NCI-H2107 (cell line): Measurements from ENCODE around the gene PLEKHO1.
"Not testable (repeated sequence)": the region's sequence is repeated elsewhere in the genome, so short reads cannot be mapped to it uniquely, and the experiment has no call there.

ENCODE experiments used
- DNase-seq: peaks from one replicate; lab custom pipeline; 2025; lab: John Stamatoyannopoulos, UW

PLEKHO1 gene

DNA sequence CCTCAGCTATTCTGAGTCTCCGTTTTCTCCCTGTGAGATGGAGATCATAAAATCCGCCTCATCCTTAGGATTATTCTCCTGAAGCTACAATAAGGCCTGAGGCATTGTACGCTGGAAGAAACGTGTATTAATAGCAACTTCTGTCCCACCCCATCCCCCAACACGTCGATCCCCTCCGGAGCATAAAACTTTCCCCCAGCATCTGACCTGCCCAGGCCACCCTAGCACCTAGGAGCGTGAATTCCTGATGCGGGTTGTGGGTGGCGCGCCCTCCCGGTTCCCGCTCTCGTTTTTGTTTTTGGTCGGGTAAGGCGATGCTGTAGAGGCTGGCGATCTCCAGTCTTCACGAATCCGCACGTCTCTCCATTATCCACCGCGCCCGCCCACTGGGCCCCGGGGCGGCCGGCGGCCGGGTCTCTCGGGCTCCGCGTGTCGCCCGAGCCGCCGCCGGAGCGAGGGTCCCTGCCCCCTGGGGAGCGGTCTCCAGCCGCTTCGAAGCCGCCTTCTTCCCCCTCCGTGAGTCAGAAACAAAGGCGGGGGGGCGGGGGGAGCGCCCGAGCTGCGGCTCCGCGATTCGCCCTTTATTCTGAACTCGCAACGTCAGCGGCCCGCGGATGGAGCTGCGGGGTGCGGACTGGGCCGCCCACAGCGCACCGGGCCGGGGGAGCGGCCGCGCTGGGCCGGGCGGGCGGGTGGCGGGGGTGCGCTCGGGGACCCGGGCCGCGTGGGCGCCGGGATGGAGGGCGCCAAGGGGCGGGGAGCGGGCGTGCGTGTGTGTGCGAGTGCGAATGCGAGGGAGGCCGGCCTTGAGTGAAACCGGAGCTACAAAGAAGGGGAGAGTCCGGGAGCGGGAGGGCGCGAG lies at the start of gene PLEKHO1:
PLEKHO1 (plus strand) TSS at position 646 of the 862 bp plus-strand sequence. CDS start 342 bp downstream, outside the sequence.
- peak; percentile 58 for DNase-seq

- no peak for DNase-seq
These were observed 46.7 kb upstream of the PLEKHO1 start for GRCh38 chr1:150102986-150103385.

GRCh38 chr1:150106341-150106740 lies 43.4 kb upstream of the PLEKHO1 start:
- DNase-seq, result no peak

DNA sequence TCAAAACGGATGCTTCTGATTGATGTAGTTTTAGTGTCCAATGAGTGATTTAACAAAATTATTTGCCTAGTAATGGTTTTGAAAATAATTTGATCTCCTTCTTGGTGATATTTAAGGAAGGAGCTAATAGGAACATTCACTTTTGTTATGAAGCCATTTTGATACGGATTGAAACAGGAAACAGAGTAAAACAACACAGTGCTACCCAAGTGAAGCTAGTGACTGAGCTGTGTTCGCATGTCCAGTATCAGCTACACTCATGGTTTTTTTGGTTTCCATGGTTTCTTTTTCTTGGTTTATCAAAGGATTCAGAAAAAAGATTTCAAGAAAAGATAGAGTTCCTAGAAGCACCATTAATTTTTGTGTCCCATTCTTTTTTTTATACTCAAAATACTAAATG lies 40.1 kb upstream of the PLEKHO1 start:
- no peak for DNase-seq

DNA sequence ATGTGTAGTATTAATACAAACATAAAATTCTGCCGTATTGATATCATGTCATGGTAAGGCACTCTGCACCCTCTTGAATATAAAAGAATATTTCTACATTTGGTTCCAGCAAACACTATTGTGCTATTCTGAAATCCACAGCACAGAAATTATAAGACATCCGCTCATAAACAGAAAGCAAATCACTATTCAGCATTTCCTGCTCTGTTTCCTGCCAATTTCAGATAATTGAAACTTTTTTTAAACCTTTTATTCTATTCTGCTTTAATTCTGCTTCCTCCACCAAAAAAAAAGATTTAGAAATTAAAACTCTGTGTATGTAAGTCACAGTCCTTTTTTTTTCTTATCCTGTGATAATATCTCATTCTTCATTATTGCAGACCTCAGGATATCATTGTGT lies 39.6 kb upstream of the PLEKHO1 start:
- no peak for DNase-seq

DNA sequence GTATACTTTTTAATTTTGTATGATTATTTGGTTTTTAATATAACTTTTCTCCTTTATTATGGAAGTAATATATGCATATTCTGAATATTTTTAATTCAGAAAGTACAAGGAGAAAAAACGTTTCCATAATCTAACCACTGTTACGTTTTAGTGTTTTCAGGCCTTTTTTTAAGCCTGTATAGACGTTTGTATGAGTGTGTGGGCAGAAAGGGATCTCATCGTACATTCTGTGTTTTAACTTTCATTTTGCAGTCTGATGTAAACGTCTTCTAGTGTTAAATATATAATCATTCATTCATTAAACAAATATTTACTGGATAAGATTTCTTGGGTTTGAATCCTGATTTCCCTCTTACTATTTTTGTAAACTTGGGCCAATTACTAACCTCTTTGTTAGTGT lies 38.0 kb upstream of the PLEKHO1 start:
- DNase-seq, result no peak

- no peak for DNase-seq
These were observed 34.6 kb upstream of the PLEKHO1 start for GRCh38 chr1:150115121-150115520.

GRCh38 chr1:150118716-150119115 lies 31.0 kb upstream of the PLEKHO1 start:
- DNase-seq, result no peak

- DNase-seq, result no peak
These were observed 28.4 kb upstream of the PLEKHO1 start for GRCh38 chr1:150121236-150121862.

- DNase-seq, result no peak
These were observed 22.9 kb upstream of the PLEKHO1 start for GRCh38 chr1:150126811-150127210.

- DNase-seq, result no peak
These were observed 22.3 kb upstream of the PLEKHO1 start for GRCh38 chr1:150127464-150127863.

GRCh38 chr1:150127868-150128267 lies 21.8 kb upstream of the PLEKHO1 start:
- no peak for DNase-seq

GRCh38 chr1:150132372-150132771 lies 17.3 kb upstream of the PLEKHO1 start:
- DNase-seq, result no peak

GRCh38 chr1:150134537-150134936 lies 15.2 kb upstream of the PLEKHO1 start:
- DNase-seq, result no peak

GRCh38 chr1:150135400-150135799 lies 14.3 kb upstream of the PLEKHO1 start:
- DNase-seq, result not testable (repeated sequence)

DNA sequence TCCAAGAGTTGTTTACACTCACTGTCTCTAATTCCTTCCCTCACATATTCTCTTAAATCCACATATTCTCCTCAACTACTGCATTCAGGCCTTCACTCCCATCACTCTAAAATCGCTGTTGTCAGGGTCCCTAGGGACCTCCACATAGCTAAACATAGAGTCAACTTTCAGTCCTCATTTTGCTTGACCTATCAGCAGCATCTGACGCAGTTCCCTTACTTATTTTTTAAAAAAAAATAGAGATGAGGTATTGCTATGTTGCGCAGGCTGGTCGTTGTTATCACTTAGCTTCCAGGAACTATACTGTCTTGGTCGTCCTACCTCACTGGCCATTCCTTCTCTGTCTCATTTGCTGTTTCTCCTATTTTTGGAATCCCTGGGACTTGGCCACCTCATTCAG lies 11.7 kb upstream of the PLEKHO1 start:
- no peak for DNase-seq

- DNase-seq, result no peak
These were observed 8.3 kb upstream of the PLEKHO1 start for GRCh38 chr1:150141452-150141851.

DNA sequence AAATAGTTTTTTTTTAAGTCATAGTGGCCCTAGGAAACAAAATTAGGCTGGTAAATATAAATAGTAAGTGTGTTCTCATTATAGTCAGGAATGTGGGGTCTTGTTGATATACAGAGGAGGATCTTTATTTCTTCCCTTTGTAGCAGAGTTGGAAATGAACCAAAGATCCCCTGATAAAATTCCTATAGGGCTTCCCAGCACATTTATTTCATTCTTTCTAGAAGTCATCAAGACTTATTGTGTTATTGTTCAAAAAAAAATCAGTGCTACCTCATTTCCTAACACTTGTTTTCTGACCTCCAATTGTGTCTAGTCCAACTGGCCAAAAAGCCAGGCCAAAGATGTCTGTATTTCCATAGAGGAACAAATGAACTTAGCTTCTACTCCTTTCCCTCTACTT lies 7.6 kb upstream of the PLEKHO1 start:
- DNase-seq, result no peak

DNA sequence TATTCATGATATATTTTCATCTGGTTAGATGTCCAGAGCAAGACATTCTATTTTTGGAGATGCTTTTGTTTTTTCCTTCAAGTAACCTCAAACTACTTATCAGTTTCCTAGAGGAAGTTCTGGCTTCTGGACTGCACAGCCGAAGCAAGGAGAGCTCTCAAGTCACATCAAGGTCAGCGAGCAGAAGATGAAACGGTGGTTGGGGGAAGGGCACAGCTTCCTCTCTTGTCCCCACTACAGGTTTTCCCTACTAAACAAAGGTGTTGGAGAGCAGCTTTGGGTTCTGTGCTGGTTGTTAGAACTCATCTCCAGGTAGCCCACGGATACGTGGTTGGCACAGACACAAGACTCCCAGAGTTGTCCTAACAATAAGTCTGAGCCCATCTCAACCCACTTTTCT lies 5.1 kb upstream of the PLEKHO1 start:
- no peak for DNase-seq

GRCh38 chr1:150146016-150146415 lies 3.7 kb upstream of the PLEKHO1 start:
- not testable (repeated sequence) for DNase-seq

DNA sequence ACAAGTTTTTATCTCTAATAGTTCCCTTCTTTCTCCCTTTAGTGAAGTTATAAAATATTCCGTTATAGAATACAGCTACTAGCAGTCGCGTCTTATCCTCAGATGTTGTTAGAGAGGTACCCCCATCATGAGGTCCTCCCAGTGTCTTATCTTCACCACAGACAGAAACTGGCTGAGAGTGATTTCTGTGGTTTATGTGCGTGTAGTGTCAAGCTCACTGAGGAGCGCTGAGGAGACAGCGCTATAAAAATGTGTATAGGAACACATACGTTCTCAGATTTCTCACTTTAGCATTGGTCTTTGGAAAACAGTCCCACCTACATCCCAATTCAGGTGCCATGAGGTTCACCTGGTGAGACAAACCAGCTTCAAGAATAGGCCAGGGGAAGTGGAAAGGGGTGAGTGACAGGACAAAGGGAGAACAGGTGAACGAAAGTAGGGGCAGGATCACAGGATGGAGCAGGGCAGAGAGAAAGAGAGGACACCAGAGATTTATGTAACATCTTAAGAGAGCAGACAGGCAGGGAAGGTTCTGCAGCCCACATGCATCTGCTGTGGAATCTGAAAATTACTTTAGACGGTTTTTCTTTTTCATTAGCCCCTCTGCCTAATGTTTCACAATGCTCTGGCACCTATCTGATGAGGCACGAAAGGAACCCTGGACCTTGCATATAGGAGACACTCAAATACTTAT lies 2.7 kb upstream of the PLEKHO1 start:
- DNase-seq, result no peak

DNA sequence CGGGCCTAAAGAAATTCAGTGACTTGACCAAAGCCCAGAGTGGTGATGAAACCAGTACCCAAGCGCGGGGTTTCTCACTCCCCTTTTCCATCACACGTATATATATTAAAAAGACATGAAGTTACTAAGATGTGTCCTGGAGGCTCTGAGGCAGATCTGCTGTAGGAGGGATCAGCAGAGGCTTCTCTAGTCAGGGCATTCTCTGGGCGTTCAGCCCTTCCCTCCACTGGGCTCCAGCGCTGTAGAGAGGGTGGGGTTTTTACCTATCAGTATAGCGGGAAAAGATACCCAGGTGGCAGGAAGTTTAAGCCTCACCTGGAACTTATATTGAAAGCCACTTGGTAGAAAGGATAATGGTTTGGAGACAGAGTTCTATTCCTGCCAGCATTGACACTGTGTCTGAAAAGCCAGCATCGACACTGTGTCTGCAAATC lies 862 bp upstream of the PLEKHO1 start:
- no peak for DNase-seq
